ENCODE data around the gene GNAS-AS1.

GNAS-AS1 gene

GRCh38 chr20:58895448-58896180 lies 44.9 kb upstream of the GNAS-AS1 start:
- H3K4me3 ChIP-seq (ENCODE audit: low read depth, low read length) = no peak overlapping the region
- TF ChIP-seq CTCF (IDR thresholded peaks at IDR 0.05; ENCODE audit: borderline replicate concordance, insufficient read depth, low read depth, low read length) = no peak

GRCh38 chr20:58894652-58895447 lies 44.1 kb upstream of the GNAS-AS1 start:
- no peak for TF ChIP-seq CTCF (IDR thresholded peaks at IDR 0.05; ENCODE audit: borderline replicate concordance, insufficient read depth, low read depth, low read length)
- H3K4me3 ChIP-seq (ENCODE audit: low read depth, low read length) = no peak overlapping the region

GRCh38 chr20:58893355-58894120 lies 42.8 kb upstream of the GNAS-AS1 start:
- H3K4me3 ChIP-seq (ENCODE audit: low read depth, low read length) = peak overlapping the region; percentile 58
- no peak for TF ChIP-seq CTCF (IDR thresholded peaks at IDR 0.05; ENCODE audit: borderline replicate concordance, insufficient read depth, low read depth, low read length)

GRCh38 chr20:58892932-58893224 lies 42.2 kb upstream of the GNAS-AS1 start:
- H3K4me3 ChIP-seq (ENCODE audit: low read depth, low read length) = peak overlapping the region; percentile 58
- TF ChIP-seq CTCF (IDR thresholded peaks at IDR 0.05; ENCODE audit: borderline replicate concordance, insufficient read depth, low read depth, low read length) = no peak

- H3K4me3 ChIP-seq (ENCODE audit: low read depth, low read length) = peak overlapping the region; percentile 58
- peak; percentile 14; the same call in 1 of the 2 replicates for TF ChIP-seq CTCF (IDR thresholded peaks at IDR 0.05; ENCODE audit: borderline replicate concordance, insufficient read depth, low read depth, low read length)
Measured at GRCh38 chr20:58892141-58892931, 41.6 kb upstream of the GNAS-AS1 start.

- TF ChIP-seq CTCF (IDR thresholded peaks at IDR 0.05; ENCODE audit: borderline replicate concordance, insufficient read depth, low read depth, low read length) = no peak
- H3K4me3 ChIP-seq (ENCODE audit: low read depth, low read length) = peak overlapping the region; percentile 58
Measured at GRCh38 chr20:58891718-58892140, 41.0 kb upstream of the GNAS-AS1 start.

Data from GM12875 (cell line).